GM18951 (cell line): ENCODE data around the gene SETMAR.

Experiments
- POLR2A ChIP-seq: IDR thresholded peaks from 4 replicates; pipeline ENCODE4 v1.6.1; 2011; ENCODE audit warnings: mild to moderate bottlenecking; ENCODE audit not compliant: insufficient read length, insufficient read depth; ENCODE audit errors: extremely low read depth
- in situ Hi-C: fragments of 300-500 bp; cut with MboI; formaldehyde crosslinking; loops from one replicate; pipeline ENCODE4 v1.12.0; 2022; ENCODE audit warnings: low sequenced_read_pairs, mixed read lengths, inconsistent platforms; ENCODE audit not compliant: unreplicated experiment

Gene SETMAR

GRCh38 chr3:4326868-4327267, 23.7 kb downstream of the SETMAR start:
- in situ Hi-C loops = loop anchor here (25.0 kb wide), 1 partner anchor 735 kb away; no protein-coding TSS in a partner anchor

GRCh38 chr3:4329806-4330205, 26.6 kb downstream of the SETMAR start:
- in situ Hi-C loops = loop anchor here (25.0 kb wide), 1 partner anchor 732 kb away; no protein-coding TSS in a partner anchor

More at GRCh38 chr3:4326868-4327267, 23.7 kb downstream of the SETMAR start:
- TF ChIP-seq POLR2A = no peak

GRCh38 chr3:4332111-4332510, 28.9 kb downstream of the SETMAR start:
- no peak for TF ChIP-seq POLR2A
- in situ Hi-C loops = loop anchor here (25.0 kb wide), 1 partner anchor 730 kb away; no protein-coding TSS in a partner anchor

GRCh38 chr3:4332574-4332973, 29.4 kb downstream of the SETMAR start:
- in situ Hi-C loops = loop anchor here (25.0 kb wide), 1 partner anchor 730 kb away; no protein-coding TSS in a partner anchor
- no peak for TF ChIP-seq POLR2A

GRCh38 chr3:4332991-4333390, 29.8 kb downstream of the SETMAR start:
- in situ Hi-C loops = loop anchor here (25.0 kb wide), 1 partner anchor 729 kb away; no protein-coding TSS in a partner anchor
- no peak for TF ChIP-seq POLR2A

GRCh38 chr3:4334548-4334947, 31.4 kb downstream of the SETMAR start:
- TF ChIP-seq POLR2A = no peak
- in situ Hi-C loops = loop anchor here (25.0 kb wide), 1 partner anchor 728 kb away; no protein-coding TSS in a partner anchor

- no peak for TF ChIP-seq POLR2A
- in situ Hi-C loops = loop anchor here (25.0 kb wide), 1 partner anchor 726 kb away; no protein-coding TSS in a partner anchor
These were observed 32.8 kb downstream of the SETMAR start for GRCh38 chr3:4335840-4336562.

- no peak for TF ChIP-seq POLR2A
- in situ Hi-C loops = loop anchor here (25.0 kb wide), 1 partner anchor 725 kb away; no protein-coding TSS in a partner anchor
These were observed 33.8 kb downstream of the SETMAR start for GRCh38 chr3:4336850-4337546.

- no peak for TF ChIP-seq POLR2A
- in situ Hi-C loops = loop anchor here (25.0 kb wide), 1 partner anchor 724 kb away; no protein-coding TSS in a partner anchor
These were observed 35.6 kb downstream of the SETMAR start for GRCh38 chr3:4338751-4339150.

GRCh38 chr3:4340077-4340410, 36.9 kb downstream of the SETMAR start:
- no peak for TF ChIP-seq POLR2A
- in situ Hi-C loops = loop anchor here (25.0 kb wide), 1 partner anchor 722 kb away; no protein-coding TSS in a partner anchor

GRCh38 chr3:4340411-4341335, 37.5 kb downstream of the SETMAR start:
- TF ChIP-seq POLR2A = no peak
- in situ Hi-C loops = loop anchor here (25.0 kb wide), 1 partner anchor 722 kb away; no protein-coding TSS in a partner anchor

GRCh38 chr3:4341336-4341675, 38.1 kb downstream of the SETMAR start:
- TF ChIP-seq POLR2A = no peak
- in situ Hi-C loops = loop anchor here (25.0 kb wide), 1 partner anchor 721 kb away; no protein-coding TSS in a partner anchor

- in situ Hi-C loops = loop anchor here (25.0 kb wide), 1 partner anchor 719 kb away; no protein-coding TSS in a partner anchor
- TF ChIP-seq POLR2A = no peak
These were observed 40.1 kb downstream of the SETMAR start for GRCh38 chr3:4343258-4343657.

- TF ChIP-seq POLR2A = no peak
- in situ Hi-C loops = loop anchor here (10.0 kb wide), 1 partner anchor 294 kb away; no protein-coding TSS in a partner anchor
These were observed 47.6 kb downstream of the SETMAR start for GRCh38 chr3:4350789-4351163.
